22Rv1 (cell line): ENCODE measurements around the gene DEAF1.

Experiments used
- H3K27ac ChIP-seq: fragments of 450-650 bp; 2 replicates; pipeline ENCODE4 v1.5.1; 2017
- ZFX ChIP-seq: fragments of 450-650 bp; IDR thresholded peaks from 2 replicates; pipeline ENCODE4 v1.6.1; 2017; ENCODE audit warnings: antibody characterized with exemption, borderline replicate concordance
- TF ChIP-seq, protein P1 (sequence below): fragments of 450-650 bp; IDR thresholded peaks from 2 replicates; pipeline ENCODE4 v1.5.1; 2017; ENCODE audit warnings: mild to moderate bottlenecking

The DEAF1 gene

DNA sequence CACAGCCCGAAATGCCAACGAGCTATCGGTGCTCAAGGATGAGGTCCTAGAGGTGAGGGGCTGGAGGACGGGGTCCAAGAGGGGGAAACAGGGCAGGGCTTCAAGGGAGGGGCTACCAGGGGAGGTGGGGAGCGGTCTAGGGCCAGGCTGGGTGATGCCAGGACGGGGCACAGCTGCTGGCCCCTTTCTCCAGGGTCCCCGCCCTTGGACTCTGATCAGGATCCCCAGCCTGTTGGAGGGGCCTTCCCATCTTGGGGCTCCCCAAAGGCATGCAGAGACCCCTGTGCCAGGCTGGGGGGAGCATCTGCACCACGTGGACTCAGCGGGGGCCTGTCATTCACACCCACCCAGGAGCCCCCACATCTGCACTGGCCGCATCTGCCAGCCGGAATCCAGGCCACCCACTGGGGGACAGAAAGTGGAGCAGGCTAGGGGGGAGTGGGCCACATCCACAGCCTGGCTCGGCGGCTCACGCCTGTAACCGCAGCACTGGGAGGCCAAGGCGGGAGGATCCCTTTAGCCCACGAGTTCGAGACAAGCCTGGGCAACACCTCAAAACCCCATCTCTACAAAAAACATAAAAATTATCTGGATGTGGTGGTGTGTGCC lies 29.9 kb upstream of the DEAF1 start:
- H3K27ac ChIP-seq = no peak overlapping the region
- no peak for TF ChIP-seq ZFX
- TF ChIP-seq, protein P1, sequence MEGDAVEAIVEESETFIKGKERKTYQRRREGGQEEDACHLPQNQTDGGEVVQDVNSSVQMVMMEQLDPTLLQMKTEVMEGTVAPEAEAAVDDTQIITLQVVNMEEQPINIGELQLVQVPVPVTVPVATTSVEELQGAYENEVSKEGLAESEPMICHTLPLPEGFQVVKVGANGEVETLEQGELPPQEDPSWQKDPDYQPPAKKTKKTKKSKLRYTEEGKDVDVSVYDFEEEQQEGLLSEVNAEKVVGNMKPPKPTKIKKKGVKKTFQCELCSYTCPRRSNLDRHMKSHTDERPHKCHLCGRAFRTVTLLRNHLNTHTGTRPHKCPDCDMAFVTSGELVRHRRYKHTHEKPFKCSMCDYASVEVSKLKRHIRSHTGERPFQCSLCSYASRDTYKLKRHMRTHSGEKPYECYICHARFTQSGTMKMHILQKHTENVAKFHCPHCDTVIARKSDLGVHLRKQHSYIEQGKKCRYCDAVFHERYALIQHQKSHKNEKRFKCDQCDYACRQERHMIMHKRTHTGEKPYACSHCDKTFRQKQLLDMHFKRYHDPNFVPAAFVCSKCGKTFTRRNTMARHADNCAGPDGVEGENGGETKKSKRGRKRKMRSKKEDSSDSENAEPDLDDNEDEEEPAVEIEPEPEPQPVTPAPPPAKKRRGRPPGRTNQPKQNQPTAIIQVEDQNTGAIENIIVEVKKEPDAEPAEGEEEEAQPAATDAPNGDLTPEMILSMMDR = no peak

DNA sequence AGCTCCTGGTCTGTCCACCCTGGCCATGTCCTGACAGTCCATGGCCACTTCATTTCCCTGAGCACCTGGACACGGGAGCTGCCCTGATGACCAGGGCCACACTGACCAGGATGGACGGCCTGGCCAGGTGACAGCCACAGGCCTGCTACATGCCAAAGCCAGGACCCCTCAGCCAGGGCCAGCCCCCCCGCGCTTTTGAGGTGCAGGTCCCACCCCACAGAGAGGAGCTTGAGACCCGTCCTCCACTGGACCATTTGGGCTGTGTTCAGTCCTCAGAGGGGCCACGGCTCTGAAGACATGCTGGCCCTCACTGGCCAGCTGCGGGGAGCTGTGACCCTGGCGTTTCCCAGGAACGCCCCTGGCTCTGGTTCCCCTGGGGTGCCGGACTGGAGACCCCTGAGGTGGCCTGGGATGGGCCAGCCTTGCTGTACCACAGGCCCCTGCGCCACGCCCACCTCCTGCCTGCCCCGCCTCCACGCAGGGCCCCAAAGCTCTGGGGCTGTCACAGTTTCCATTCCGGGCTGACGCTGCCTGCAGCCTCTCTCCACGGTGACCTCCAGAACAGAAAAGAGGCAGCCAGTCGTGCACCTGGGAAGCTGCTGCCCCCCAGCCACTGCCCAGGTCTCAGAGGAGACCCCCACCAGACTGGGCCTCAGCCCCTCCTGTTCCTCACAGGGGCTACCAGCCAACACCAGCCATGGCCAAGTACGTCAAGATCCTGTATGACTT lies 29.2 kb upstream of the DEAF1 start:
- TF ChIP-seq ZFX = no peak
- TF ChIP-seq, protein P1 = no peak
- H3K27ac ChIP-seq = no peak overlapping the region

DNA sequence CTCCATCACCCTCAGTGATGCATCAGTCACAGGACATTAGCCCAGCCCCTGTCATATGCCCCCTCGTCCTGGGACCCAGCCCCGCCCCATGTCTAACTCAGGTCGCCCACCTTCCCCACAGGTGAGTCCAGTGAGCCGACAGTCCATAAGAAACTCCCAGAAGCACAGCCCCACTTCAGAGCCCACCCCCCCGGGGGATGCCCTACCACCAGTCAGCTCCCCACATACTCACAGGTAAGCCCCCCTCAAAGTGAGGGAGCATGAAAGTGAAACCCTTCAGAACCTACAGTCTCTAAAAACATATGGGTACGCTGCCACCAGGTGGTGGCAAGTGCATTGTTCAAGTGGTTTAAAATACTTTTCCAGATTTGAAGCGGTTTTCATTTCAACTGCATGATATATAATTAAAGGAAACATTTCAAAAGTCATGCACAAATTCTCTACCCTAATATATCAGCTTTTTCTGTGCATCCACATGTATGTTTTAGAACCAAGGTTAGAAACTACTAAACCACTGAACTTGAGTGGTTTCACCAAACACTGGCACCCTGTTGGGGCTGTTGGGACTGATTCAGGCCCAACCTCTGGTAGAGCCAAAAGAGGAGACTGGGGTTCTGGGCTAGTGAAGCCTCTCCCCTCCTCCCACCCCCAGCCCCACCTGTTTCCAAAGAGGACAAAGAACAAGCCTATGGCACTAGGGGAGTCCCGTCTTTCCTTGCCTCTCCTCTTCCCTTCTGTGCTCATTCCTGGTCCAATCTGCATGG lies 28.3 kb upstream of the DEAF1 start:
- no peak overlapping the region for H3K27ac ChIP-seq
- TF ChIP-seq, protein P1 = peak; percentile 72
- TF ChIP-seq ZFX = no peak

DNA sequence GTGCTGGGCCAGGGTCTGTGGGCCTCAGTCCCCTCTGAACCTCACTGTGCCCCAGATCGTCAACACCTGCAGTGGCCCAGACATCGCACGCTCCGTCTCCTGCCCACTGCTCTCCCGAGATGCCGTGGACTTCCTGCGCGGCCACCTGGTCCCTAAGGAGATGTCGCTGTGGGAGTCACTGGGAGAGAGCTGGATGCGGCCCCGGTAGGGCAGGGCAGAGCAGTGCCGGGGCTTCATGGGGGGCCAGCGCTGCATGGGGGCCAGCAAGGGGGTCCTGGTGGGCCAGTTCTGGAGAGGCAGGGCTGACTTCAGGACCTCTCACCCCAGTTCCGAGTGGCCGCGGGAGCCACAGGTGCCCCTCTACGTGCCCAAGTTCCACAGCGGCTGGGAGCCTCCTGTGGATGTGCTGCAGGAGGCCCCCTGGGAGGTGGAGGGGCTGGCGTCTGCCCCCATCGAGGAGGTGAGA lies 27.4 kb upstream of the DEAF1 start:
- TF ChIP-seq ZFX = no peak
- TF ChIP-seq, protein P1 = no peak
- no peak overlapping the region for H3K27ac ChIP-seq

DNA sequence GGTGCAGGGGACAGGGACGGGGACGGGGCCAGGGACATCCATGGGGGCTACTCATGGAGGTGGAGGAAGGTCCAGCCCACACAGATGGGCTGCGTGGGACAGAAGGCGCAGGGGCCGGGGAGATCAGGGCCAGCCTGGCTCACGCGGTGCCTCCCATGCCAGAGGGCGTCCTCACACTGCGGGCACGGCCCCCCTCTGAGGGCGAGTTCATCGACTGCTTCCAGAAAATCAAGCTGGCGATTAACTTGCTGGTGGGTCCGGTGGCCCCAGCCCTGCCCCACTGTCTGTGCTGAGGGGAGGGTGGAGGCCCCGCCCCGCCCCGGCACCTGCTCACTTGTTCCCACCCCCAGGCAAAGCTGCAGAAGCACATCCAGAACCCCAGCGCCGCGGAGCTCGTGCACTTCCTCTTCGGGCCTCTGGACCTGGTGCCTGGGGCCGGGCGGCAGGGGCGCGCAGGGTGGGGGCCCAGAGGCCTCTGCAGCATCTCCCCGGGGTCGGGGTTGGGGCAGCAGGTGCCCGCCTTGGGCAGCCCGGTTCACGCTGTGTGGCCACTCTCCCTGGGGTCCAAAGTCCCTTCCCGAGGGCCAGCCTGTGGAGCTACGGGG lies 26.8 kb upstream of the DEAF1 start:
- no peak overlapping the region for H3K27ac ChIP-seq
- no peak for TF ChIP-seq ZFX
- TF ChIP-seq, protein P1 = no peak

DNA sequence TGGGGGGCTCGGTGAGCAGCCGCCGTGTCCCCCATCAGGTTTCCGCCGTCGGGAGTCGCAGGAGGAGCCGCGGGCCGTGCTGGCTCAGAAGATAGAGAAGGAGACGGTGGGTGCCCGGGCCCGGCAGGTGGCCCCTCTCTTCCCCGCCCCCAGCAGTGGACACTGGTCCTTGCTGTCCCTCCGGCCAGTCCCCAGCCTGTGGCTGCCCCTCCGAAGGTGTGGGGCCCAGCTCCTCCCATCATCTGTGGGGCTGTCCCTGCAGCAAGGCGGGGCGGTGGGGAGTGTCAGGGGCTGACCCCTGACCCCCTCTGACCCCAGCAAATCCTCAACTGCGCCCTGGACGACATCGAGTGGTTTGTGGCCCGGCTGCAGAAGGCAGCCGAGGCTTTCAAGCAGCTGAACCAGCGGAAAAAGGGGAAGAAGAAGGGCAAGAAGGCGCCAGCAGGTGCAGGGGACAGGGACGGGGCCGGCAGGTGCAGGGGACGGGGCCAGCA lies 26.3 kb upstream of the DEAF1 start:
- TF ChIP-seq, protein P1 = no peak
- TF ChIP-seq ZFX = no peak
- H3K27ac ChIP-seq = peak overlapping the region; percentile 74
